Endothelial cell of umbilical vein (primary cell): ENCODE results near the gene SLC44A1. TPM values are rescaled to one million over a fixed set of nuclear protein-coding genes. Genes with fewer than 3 reads are reported as not detected.

Experiments
- BruUV-seq: library from RNA; stranded (reverse); fragments of 400-500 nt; replicated peaks from 2 replicates; lab custom pipeline; 2021; lab: Mats Ljungman, UMichigan
- CTCF ChIA-PET: fragments of 300-600, 350-600 bp; sonication (Branson Sonifier 250); formaldehyde crosslinking; loops from one replicate; lab custom pipeline; 2021; ENCODE audit warnings: antibody characterized with exemption, inconsistent platforms; lab: Charles Lee
- POLR2A ChIA-PET: fragments of 300-600, 350-600 bp; sonication (Branson Sonifier 250); formaldehyde crosslinking; loops from one replicate; lab custom pipeline; 2021; ENCODE audit warnings: antibody characterized with exemption, inconsistent platforms; lab: Charles Lee
- DNase-seq: peaks from one replicate; pipeline ENCODE4 v3.0.0-alpha.2; 2011; ENCODE audit warnings: low read depth, low spot score
- FAIRE-seq: peaks from 2 replicates; lab custom pipeline; 2011; peaks lifted over from hg19 to GRCh38; lab: Jason Lieb, UNC
- H2AFZ ChIP-seq: 2 replicates; pipeline ENCODE4 v1.6.0; 2012; ENCODE audit warnings: low read depth, low read length, control low read depth, inconsistent platforms
- H3K27ac ChIP-seq: 2 replicates; pipeline ENCODE4 v1.5.1; 2011; ENCODE audit warnings: low read depth, mild to moderate bottlenecking, control low read depth, low read length, moderate library complexity; ENCODE audit not compliant: insufficient read depth
- H3K27me3 ChIP-seq, 2 experiments: 2 replicates each; pipeline versions ENCODE4 v1.6.0 to v1.6.1; 2011; ENCODE audit warnings: low read length in 2 of 2, mixed read lengths in 1 of 2; ENCODE audit not compliant: control insufficient read depth in 2 of 2, insufficient read depth in 2 of 2
- H3K36me3 ChIP-seq, 2 experiments: 2 replicates in 1 of 2; 3 replicates in 1 of 2; pipeline ENCODE4 v1.5.1; 2011; ENCODE audit warnings: low read length in 2 of 2, mild to moderate bottlenecking in 1 of 2, moderate library complexity in 1 of 2; ENCODE audit not compliant: control insufficient read depth in 2 of 2, insufficient read depth in 2 of 2; ENCODE audit errors: extremely low read depth in 1 of 2
- H3K4me1 ChIP-seq: 3 replicates; pipeline ENCODE4 v1.5.1; 2011; ENCODE audit warnings: mild to moderate bottlenecking, low read length; ENCODE audit not compliant: control insufficient read depth, insufficient read depth; ENCODE audit errors: extremely low read depth
- H3K4me2 ChIP-seq: 2 replicates; pipeline ENCODE4 v1.6.1; 2011; ENCODE audit warnings: low read length, control low read depth, mixed read lengths; ENCODE audit not compliant: insufficient read depth
- H3K4me3 ChIP-seq, 3 experiments: fragments of 200-600 bp in 1 of 3; sonication (generic), shearing (Covaris generic) in 1 of 3; replicated peaks in 1 of 3; 2 replicates each; pipeline ENCODE4 v1.5.1; 2011 to 2016; ENCODE audit warnings: control low read depth in 3 of 3, low read length in 3 of 3, mild to moderate bottlenecking in 2 of 3, inconsistent platforms in 1 of 3, low read depth in 1 of 3, moderate library complexity in 1 of 3; ENCODE audit not compliant: insufficient read depth in 1 of 3
- H3K79me2 ChIP-seq: 2 replicates; pipeline ENCODE4 v1.6.0; 2012; ENCODE audit warnings: low read length, inconsistent platforms; ENCODE audit not compliant: control insufficient read depth, insufficient read depth
- H3K9ac ChIP-seq: replicated peaks from 2 replicates; pipeline ENCODE3; 2011; ENCODE audit warnings: low read length, control low read depth; ENCODE audit not compliant: insufficient read depth; ENCODE audit errors: extremely low read depth
- H3K9me1 ChIP-seq: replicated peaks from 3 replicates; pipeline ENCODE4 v1.6.0; 2011; ENCODE audit warnings: mild to moderate bottlenecking, low read length; ENCODE audit not compliant: control insufficient read depth, insufficient read depth; ENCODE audit errors: extremely low read depth
- H3K9me3 ChIP-seq: replicated peaks from 2 replicates; pipeline ENCODE4 v1.5.1; 2012; ENCODE audit warnings: low read length, inconsistent platforms; ENCODE audit not compliant: control insufficient read depth, insufficient read depth
- H4K20me1 ChIP-seq: replicated peaks from 2 replicates; pipeline ENCODE3; 2011; ENCODE audit warnings: mild to moderate bottlenecking, low read length; ENCODE audit not compliant: control insufficient read depth, insufficient read depth; ENCODE audit errors: extremely low read depth
- CTCF ChIP-seq, 2 donors: IDR thresholded peaks; 1 replicate in 1 of 2; 2 replicates in 1 of 2; pipeline ENCODE4 v1.5.1; 2011; ENCODE audit warnings: low read length in 2 of 2, mild to moderate bottlenecking in 2 of 2, moderate library complexity in 2 of 2, control low read depth in 1 of 2, inconsistent platforms in 1 of 2, low read depth in 1 of 2; ENCODE audit not compliant: insufficient read depth in 1 of 2; ENCODE audit errors: extremely low read depth in 1 of 2
- EZH2 ChIP-seq: IDR thresholded peaks from 2 replicates; pipeline ENCODE4 v1.6.1; 2012; ENCODE audit warnings: borderline replicate concordance, low read depth, mild to moderate bottlenecking, moderate library complexity, low read length, inconsistent platforms; ENCODE audit not compliant: severe bottlenecking
- FOS ChIP-seq: IDR thresholded peaks from 2 replicates; pipeline ENCODE4 v1.6.1; 2011; ENCODE audit warnings: mild to moderate bottlenecking, low read length, moderate library complexity, borderline replicate concordance; ENCODE audit not compliant: insufficient read depth
- GATA2 ChIP-seq: IDR thresholded peaks from 2 replicates; pipeline ENCODE4 v1.7.0; 2011; ENCODE audit warnings: low read depth, mild to moderate bottlenecking, moderate library complexity, mixed read lengths, low read length; ENCODE audit not compliant: insufficient read length, insufficient read depth
- JUN ChIP-seq: IDR thresholded peaks from 2 replicates; pipeline ENCODE4 v1.6.1; 2011; ENCODE audit warnings: borderline replicate concordance, low read depth; ENCODE audit not compliant: insufficient read length, insufficient read depth
- MYC ChIP-seq: IDR thresholded peaks from one replicate; pipeline ENCODE4 v1.6.1; 2011; ENCODE audit warnings: mild to moderate bottlenecking, low read depth, low read length
- POLR2A ChIP-seq: IDR thresholded peaks from 2 replicates; pipeline ENCODE4 v1.6.1; 2012; ENCODE audit warnings: low read depth, mild to moderate bottlenecking, control low read depth, low read length
- dilution Hi-C: fragments of 300-500 bp; cut with MboI; formaldehyde crosslinking; loops from one replicate; pipeline ENCODE4 v1.15.0; 2019; ENCODE audit warnings: low sequenced_read_pairs; ENCODE audit not compliant: extremely low pct_ligation_motif_present
- intact Hi-C: fragments of 100-400 bp; cut with micrococcal nuclease; formaldehyde crosslinking; loops from one replicate; pipeline ENCODE4 v1.10.0; 2022
- polyA plus RNA-seq, 4 experiments: library from polyadenylated mRNA; depleted of rRNA in 3 of 4; stranded (reverse) in 3 of 4; unstranded in 1 of 4; fragments of >200 nt; gene quantifications; 2 replicates each; pipeline versions ENCODE4 v1.2.1 to v1.2.3, GENCODE V29; 2011 to 2012; ENCODE audit warnings: missing spikeins in 1 of 4
- total RNA-seq: library from RNA; stranded (reverse); gene quantifications from 2 replicates; pipeline ENCODE4 v1.2.3, GENCODE V29; 2021
- TF ChIP-seq, protein P1 (sequence below): IDR thresholded peaks from 2 replicates; pipeline ENCODE4 v1.6.1; 2011; ENCODE audit not compliant: insufficient read depth, insufficient read length

Gene SLC44A1
- total and polyA plus RNA-seq, 2 donors (not counting 3 experiments of a cell fraction or from before 2014, with no cell fraction given), result 16.1 to 37.7 TPM

GRCh38 chr9:105449081-105449480 lies 204.6 kb downstream of the SLC44A1 start:
- H3K79me2 ChIP-seq, result peaks cover 48% of the 10 kb centered on the region
- no peak overlapping the region for H2AFZ ChIP-seq
- DNase-seq, result peak; percentile 4
- H3K9me3 ChIP-seq, result no peaks in the 10 kb centered on the region
- H3K4me3 ChIP-seq, result peak overlapping the region; percentile 35 to 84 (median 74)
- ChIA-PET POLR2A (no interaction called here), CTCF (interaction anchor here (0.8 to 1.5 kb wide), 3 partner anchors 15 to 586 kb away, joined by 4 read pairs; no protein-coding TSS in a partner anchor)
- dilution Hi-C loops (no loop called here), intact Hi-C loops (loop anchor here (5.0 kb wide), 2 partner anchors 108 to 243 kb away; partner anchors contain the start of genes FKTN and TMEM38B)
- H3K9ac ChIP-seq, result peak overlapping the region; percentile 78
- peak overlapping the region; percentile 76 for H3K4me2 ChIP-seq
- TF ChIP-seq, protein P1, sequence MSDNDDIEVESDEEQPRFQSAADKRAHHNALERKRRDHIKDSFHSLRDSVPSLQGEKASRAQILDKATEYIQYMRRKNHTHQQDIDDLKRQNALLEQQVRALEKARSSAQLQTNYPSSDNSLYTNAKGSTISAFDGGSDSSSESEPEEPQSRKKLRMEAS, result no peak
- no peak for TF ChIP-seq JUN
- TF ChIP-seq MYC, result no peak
- no peak for TF ChIP-seq FOS
- TF ChIP-seq POLR2A, result no peak
- no peak for TF ChIP-seq GATA2
- no peak for TF ChIP-seq EZH2
- no peak for TF ChIP-seq CTCF (IDR thresholded peaks at IDR 0.05; ENCODE audit: extremely low read depth in 1 of 2, insufficient read depth in 1 of 2, low read depth in 1 of 2, low read length in 2 of 2)
- TSS peak; percentile 32 for BruUV-seq
- H4K20me1 ChIP-seq, result no peaks in the 10 kb centered on the region
- H3K36me3 ChIP-seq, result no peaks in the 10 kb centered on the region
- H3K27me3 ChIP-seq, result no peaks in the 10 kb centered on the region
- peak overlapping the region; percentile 65 for H3K27ac ChIP-seq
- H3K4me1 ChIP-seq, result peaks cover 17% of the 10 kb centered on the region
- peak; percentile 28 for FAIRE-seq
- H3K9me1 ChIP-seq, result no peaks in the 10 kb centered on the region
